NCI-H1694 (cell line): Measurements from ENCODE around the gene GRK2.
"Not testable (repeated sequence)": the region's sequence is repeated elsewhere in the genome, so short reads cannot be mapped to it uniquely, and the experiment has no call there.

Experiments
- DNase-seq: peaks from one replicate; lab custom pipeline; 2025; lab: John Stamatoyannopoulos, UW

GRK2 gene

DNA sequence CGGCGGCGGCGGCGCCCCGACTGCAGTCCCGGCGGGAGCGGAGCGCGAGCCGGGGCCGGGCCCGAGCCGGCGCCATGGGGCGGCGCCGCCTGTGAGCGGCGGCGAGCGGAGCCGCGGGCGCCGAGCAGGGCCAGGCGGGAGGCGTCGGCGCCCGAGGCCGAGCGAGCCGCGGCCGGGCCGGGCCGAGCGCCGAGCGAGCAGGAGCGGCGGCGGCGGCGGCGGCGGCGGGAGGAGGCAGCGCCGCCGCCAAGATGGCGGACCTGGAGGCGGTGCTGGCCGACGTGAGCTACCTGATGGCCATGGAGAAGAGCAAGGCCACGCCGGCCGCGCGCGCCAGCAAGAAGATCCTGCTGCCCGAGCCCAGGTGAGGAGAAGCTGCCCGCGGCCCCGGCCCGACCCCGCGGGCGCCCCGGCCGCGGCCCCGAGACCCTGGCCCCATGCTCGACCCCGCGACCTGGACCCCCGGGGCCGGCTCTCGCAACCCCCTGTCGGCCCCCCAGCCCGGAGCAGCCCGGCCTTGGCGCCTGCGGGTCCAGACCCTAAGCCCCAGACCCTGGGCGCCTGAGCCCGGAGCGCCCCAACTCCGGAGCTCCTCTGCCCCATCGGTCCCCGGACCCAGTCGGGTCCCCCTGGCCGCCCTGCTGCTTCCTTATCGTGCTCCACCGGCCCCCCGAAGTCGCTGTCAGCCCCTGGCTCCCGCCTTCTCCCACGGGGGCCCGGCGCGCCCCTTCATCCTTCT, at the start of gene GRK2:
GRK2 (plus strand) TSS at position 25 of the 739 bp plus-strand sequence; CDS start at position 252, 227 bp downstream.
- DNase-seq: no peak

GRCh38 chr11:67227726-67228125, 38.5 kb upstream of the GRK2 start:
- no peak for DNase-seq

DNA sequence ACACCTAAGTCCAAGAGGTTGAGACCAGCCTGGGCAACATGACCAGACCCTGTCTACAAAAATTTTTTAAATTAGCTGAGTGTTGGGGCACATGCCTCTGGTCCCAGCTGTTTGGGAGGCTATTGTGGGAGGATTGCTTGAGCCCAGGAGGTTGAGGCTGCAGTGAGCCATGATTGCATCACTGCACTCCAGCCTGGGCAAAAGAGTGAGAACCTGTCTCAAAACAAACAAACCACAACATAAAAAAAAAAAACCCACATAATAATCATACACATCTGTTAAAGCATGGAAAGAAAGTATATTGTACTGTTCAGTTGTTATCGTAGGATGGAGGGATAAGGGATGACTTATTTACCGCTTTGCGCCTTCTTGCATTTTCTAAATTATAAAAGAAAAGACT, 35.9 kb upstream of the GRK2 start:
- no peak for DNase-seq

DNA sequence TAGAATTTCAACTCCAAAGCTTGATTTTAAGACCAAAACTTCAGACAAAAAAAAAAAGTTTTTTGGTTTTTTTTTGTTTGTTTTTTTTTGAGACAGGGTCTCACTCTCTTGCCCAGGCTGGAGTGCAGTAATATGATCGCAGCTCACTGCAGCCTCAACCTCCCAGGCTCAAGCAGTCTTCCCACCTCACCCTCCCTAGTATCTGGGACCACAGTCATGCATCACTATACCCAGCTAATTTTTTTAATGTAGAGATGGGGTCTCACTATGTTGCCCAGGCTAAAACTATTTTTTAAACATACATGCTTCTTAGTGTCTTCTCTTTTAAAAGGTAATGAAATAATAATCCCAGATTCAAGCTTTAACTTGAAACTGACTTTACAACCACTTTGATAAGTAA, 35.4 kb upstream of the GRK2 start:
- no peak for DNase-seq

- no peak for DNase-seq
These were observed 32.6 kb upstream of the GRK2 start for GRCh38 chr11:67233584-67234190.

GRCh38 chr11:67234571-67234970, 31.7 kb upstream of the GRK2 start:
- not testable (repeated sequence) for DNase-seq

DNA sequence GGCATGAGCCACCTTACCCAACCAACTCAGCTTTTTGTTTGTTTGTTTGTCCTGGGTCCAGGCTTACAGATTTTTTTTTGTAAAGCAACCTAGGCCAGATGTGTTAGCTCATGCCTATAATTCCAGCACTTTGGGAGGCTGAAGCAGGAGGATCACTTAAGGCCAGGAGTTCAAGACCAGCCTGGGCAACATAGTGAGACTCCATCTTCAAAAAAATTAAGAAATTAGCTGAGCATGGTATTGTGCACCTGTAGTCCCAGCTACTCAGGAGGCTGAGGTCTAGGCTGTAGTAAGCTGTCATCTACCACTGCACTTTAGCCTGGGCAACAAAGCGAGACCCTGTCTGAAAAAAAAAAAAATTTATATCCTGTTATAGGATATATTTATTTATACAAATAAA, 28.7 kb upstream of the GRK2 start:
- no peak for DNase-seq

DNA sequence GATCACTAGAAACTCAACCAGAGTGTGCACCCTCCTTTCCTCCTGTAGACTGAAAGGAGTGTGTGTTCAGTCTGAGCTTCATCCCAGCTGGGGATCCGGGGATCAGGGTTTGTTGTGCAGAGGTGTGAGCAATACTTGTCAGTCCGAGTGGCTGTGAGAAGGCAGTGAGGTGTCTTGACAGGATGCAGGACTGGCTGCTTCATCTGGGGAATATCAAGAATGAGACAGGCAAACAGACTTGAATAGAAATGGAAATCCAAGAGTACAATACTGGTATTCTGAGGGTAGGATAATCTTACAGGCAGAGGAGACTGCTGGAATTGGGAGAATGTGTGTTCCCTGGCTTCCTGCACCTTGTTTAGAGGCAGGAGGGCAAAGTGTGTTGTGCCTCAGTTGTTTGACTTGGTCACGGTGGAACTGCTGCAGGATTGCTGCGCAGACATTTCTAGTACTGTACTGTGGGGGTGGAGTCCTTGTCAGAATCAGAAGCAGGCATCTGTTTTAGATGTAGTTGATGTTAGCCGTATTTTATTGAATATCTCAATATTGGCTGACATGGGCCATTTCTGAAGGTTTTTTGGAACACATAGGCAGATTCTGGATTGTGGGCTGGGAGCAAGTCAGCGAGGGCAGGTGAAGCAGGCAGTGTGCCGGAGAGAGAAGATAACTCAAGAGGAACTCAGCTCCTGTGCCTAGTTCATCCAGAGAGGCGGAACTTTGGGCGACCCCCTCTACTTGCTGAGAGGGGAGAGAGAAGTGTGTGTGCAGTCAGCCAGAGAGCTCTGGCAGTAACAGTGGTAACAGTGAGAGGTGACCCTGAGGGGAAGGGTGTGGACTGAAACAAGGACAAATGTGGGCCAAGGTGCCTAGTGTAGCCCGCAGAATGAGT, 27.1 kb upstream of the GRK2 start:
- DNase-seq: no peak

DNA sequence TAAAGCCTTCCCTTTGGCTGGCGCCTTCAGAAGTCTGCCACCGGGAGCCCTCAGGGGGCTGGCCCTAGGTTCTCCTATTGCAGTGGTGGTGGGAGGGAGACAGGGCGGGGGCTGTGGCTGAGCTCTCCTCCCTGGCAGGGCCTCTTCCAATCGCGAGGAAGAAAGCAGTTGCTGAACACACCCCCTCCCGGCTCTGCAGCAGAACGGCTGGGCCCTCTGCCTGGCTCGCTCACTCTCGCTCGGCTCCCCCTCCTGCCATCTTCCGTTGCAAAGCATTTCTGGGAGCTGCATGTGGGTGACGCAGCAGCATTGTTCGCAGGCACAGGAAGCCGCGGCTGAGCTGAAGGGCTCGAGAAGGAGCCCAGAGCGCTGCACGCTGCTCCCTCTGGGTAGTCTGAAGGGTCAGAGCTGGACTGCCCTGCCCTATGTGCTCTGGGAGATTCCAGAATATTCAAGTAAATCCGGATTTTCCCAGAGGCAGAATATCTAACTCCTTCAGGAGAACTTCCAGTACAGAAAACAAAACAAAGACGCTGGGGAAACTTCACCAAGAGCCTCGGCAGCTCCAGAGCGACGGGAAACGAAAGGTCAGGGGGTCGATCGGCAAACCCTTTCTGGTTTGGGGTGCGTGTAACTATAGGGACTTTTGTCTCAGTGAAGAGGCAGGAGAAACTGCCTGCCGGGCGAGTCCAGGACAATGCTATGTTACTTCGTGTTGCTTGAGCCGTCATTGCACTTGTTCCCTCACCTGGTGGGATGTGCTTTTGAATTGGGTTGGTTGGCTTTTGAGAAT, 26.3 kb upstream of the GRK2 start:
- peak; percentile 95 for DNase-seq

GRCh38 chr11:67240576-67241389, 25.5 kb upstream of the GRK2 start:
- DNase-seq: no peak

- DNase-seq: no peak
These were observed 23.7 kb upstream of the GRK2 start for GRCh38 chr11:67242548-67242947.

- DNase-seq: no peak
These were observed 23.2 kb upstream of the GRK2 start for GRCh38 chr11:67243051-67243450.

- DNase-seq: no peak
These were observed 21.2 kb upstream of the GRK2 start for GRCh38 chr11:67245046-67245445.

DNA sequence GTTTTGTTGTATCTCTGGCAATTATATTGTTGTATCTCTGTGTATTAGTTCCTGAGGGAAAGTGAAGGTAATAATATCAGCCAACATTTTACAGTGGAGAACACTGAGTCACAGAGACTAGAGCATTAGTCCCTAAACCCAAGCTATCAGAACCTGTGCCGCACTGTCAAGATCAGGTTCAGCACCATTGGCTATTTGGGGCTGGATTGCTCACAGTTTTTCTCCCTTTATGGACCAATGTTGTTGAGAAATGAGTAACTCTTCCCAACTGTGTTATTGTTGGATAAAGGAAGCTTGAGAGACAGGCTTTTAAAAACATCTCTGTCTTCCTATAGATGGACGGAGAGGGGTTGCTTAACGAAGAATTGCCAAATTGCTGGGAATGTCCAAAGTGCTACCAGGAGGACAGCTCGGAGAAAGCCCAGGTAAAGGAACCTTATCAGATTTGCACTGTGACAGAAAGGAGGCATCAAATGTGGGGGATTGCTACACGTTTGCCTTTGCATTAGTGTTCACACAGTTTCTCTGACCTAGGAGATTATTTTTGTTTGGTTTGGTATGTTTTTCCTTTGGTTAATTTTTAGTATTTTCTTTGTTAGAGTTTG, 18.2 kb upstream of the GRK2 start:
- DNase-seq: no peak

DNA sequence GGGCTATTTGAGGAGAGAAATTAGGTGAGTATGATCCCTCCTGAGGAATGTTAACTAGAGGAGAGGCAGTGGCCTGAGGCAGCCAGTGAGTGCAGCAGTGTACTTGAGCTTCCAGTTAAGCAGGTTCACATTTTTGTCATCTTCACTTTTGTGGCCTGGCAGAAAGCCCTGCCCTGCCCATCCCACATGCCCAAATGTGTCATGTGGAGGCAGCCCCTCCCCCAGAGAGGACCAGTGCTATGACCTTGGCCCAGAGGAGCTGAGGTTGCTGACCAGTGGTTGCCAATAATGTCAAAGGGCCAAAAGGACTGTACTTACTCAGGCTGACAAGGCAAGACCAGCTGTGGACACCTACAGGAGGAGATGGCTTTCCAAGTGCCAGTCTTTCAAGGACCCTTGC, 17.6 kb upstream of the GRK2 start:
- no peak for DNase-seq

DNA sequence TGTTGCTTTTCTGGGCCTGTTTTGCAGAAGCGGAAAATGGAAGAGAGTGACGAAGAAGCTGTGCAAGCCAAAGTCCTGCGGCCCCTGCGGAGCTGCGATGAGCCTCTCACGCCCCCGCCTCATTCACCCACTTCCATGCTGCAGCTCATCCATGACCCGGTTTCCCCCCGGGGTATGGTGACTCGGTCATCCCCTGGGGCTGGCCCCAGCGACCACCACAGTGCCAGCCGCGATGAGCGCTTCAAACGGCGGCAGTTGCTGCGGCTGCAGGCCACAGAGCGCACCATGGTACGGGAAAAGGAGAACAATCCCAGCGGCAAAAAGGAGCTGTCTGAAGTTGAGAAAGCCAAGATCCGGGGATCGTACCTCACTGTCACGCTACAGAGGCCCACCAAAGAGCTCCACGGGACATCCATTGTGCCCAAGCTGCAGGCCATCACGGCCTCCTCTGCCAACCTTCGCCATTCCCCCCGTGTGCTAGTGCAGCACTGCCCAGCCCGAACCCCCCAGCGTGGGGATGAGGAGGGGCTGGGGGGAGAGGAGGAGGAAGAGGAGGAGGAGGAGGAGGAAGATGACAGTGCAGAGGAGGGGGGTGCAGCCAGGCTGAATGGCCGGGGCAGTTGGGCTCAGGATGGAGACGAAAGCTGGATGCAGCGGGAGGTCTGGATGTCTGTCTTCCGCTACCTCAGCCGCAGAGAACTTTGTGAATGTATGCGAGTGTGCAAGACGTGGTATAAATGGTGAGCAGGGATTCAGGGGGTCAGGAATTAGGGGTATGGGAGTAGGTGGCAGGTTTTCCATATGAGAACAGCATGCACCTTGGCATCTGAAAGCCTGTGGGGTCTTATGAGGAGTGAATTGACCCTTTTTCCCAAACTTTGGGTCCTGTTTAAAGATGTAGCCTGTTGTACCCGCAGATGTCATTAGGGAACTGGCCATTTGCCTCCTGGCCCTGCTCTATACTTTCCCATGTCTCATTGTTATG, 15.9 kb upstream of the GRK2 start:
- DNase-seq: no peak

DNA sequence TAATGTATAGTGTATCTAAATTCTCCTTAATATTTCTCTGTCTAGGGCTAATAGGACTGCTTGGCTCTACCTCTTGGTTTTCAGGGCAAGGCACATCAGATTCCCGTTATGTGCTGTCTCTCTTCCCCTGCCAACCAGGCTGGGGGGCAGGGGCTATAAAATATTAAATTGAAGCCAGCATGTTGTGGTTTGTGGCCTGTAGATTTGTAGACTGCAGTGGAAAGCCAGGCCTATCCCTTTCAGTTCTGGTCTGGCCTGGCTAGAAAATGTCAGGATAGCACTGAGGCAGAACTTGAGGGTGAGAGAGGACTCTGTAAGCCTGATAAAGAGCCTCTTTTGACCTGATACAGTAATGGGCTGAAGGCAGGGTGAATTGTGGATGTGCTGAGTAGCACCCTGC, 14.4 kb upstream of the GRK2 start:
- no peak for DNase-seq

- no peak for DNase-seq
These were observed 13.4 kb upstream of the GRK2 start for GRCh38 chr11:67252831-67253239.

DNA sequence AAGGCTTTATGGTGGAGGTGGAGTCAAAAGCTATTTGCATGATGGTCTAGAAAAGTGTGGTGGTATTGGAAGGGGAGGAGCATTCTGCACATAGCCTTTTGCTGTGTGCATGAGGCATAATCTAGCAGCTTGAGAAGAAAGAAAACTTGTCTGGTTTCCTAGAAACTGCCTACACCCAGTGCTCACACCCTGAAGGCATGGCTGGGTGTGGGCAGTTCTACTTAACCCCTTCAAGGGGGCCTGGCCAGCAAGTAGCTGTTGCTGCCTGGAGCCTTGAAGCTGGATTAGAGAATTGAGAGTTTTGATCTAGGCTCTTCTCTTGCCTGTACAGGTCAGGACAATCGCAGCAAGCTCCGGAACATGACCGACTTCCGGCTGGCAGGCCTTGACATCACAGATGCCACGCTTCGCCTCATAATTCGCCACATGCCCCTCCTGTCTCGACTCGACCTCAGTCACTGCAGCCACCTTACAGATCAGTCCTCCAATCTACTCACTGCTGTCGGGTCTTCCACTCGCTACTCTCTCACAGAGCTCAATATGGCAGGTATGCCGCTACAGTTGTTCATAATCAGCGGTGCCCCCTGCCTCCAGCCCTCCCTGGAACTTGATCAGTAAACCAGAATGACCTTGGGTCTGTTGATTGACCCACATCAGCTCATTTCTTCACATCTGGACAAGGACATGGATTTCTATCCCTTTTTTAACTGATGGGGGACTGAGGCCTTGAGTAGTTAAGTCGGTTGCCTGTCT, 12.2 kb upstream of the GRK2 start:
- no peak for DNase-seq
